K562 (cell line): ENCODE results near the gene MRPL30. TPM values are rescaled to one million over a fixed set of nuclear protein-coding genes. Genes with fewer than 3 reads are reported as not detected.

Source experiments
- CREBBP ChIP-seq: IDR thresholded peaks from one replicate; pipeline ENCODE4 v1.6.1; 2012; ENCODE audit warnings: low read depth, mild to moderate bottlenecking, control low read depth, inconsistent platforms, low read length
- ESRRB ChIP-seq: fragments of 250-450 bp; sonication (Bioruptor Pico); IDR thresholded peaks from 2 replicates; pipeline ENCODE4 v1.5.0; 2020; ENCODE audit warnings: mild to moderate bottlenecking, moderate library complexity, borderline replicate concordance
- HDAC1 ChIP-seq, 2 experiments: fragments of 450-650 bp; IDR thresholded peaks; 2 replicates each; pipeline ENCODE4 v1.6.1; 2016 to 2017; ENCODE audit warnings: inconsistent platforms in 1 of 2, mild to moderate bottlenecking in 1 of 2, moderate library complexity in 1 of 2
- NFXL1 ChIP-seq: fragments of 450-650 bp; formaldehyde crosslinking; IDR thresholded peaks from 2 replicates; pipeline ENCODE4 v1.4.0; 2021; ENCODE audit warnings: mild to moderate bottlenecking
- NR3C1 ChIP-seq: sonication (generic); formaldehyde crosslinking; IDR thresholded peaks from 2 replicates; pipeline ENCODE4 v1.8.1; 2022; ENCODE audit warnings: missing genetic modification reagents
- RCOR1 ChIP-seq, 2 experiments: IDR thresholded peaks; 2 replicates each; pipeline ENCODE4 v1.6.1; 2012; ENCODE audit warnings: low read depth in 2 of 2, low read length in 2 of 2, borderline replicate concordance in 1 of 2, improper control_type of control experiment in 1 of 2
- SNIP1 ChIP-seq: fragments of 450-650 bp; IDR thresholded peaks from 2 replicates; pipeline ENCODE4 v1.7.1; 2017; ENCODE audit warnings: low read depth, mild to moderate bottlenecking
- ZKSCAN8 ChIP-seq: fragments of 200-800 bp; sonication (Bioruptor generic); IDR thresholded peaks from 2 replicates; pipeline ENCODE4 v1.6.1; 2016; ENCODE audit warnings: missing genetic modification characterization, missing compliant biosample characterization
- ZNF408 ChIP-seq: fragments of 250-450 bp; sonication (Bioruptor Pico); IDR thresholded peaks from 2 replicates; pipeline ENCODE4 v1.4.0; 2020; ENCODE audit warnings: low read depth, mild to moderate bottlenecking, moderate library complexity
- ZNF507 ChIP-seq: conservative IDR thresholded peaks from 2 replicates; pipeline ENCODE4 v1.6.1; 2017; ENCODE audit warnings: missing genetic modification characterization, missing compliant biosample characterization
- polyA plus RNA-seq, 8 experiments: library from polyadenylated mRNA; depleted of rRNA in 4 of 8; stranded (reverse) in 5 of 8; unstranded in 3 of 8; fragments of >200 nt; fragmentation: Nextera tagmentation in 2 of 8; fragmentation: Illumina TruSeq in 1 of 8; extraction: Ambion mirVana in 2 of 8; extraction: Trizol in 1 of 8; gene quantifications; 2 replicates each; pipeline versions ENCODE4 v1.2.1 to v1.2.3, GENCODE V29; 2011 to 2014; ENCODE audit warnings: inconsistent platforms in 1 of 8, missing spikeins in 1 of 8
- total RNA-seq, 7 experiments: library from RNA; depleted of rRNA in 6 of 7; stranded (reverse); fragments of >200 nt in 6 of 7; fragmentation: Illumina TruSeq in 2 of 7; extraction: Trizol in 2 of 7; gene quantifications; 2 replicates each; pipeline versions ENCODE4 v1.2.1 to v1.2.3, GENCODE V29; 2011 to 2021; ENCODE audit warnings: low replicate concordance in 1 of 7
- TF ChIP-seq, protein P1 (sequence below): fragments of 450-650 bp; IDR thresholded peaks from 2 replicates; pipeline ENCODE4 v1.7.0; 2016; ENCODE audit warnings: borderline replicate concordance
- TF ChIP-seq, protein P2 (sequence below): fragments of 200-800 bp; sonication (Bioruptor generic); IDR thresholded peaks from 2 replicates; pipeline ENCODE4 v1.6.1; 2016; ENCODE audit warnings: missing genetic modification characterization, missing compliant biosample characterization
- TF ChIP-seq, protein P3 (sequence below): fragments of 450-650 bp; formaldehyde crosslinking; IDR thresholded peaks from 2 replicates; pipeline ENCODE4 v1.4.0; 2022; ENCODE audit warnings: mild to moderate bottlenecking, moderate library complexity
- TF ChIP-seq, protein P4 (sequence below): fragments of 200-800 bp; sonication (Bioruptor generic); IDR thresholded peaks from 2 replicates; pipeline ENCODE4 v1.6.1; 2017; ENCODE audit warnings: missing genetic modification characterization, missing compliant biosample characterization

The MRPL30 gene
- total and polyA plus RNA-seq, 9 of the 15 experiments (the other 6 are each of a cell fraction or from before 2014, with no cell fraction given) = 63.3 to 130 (median 87.0) TPM

DNA sequence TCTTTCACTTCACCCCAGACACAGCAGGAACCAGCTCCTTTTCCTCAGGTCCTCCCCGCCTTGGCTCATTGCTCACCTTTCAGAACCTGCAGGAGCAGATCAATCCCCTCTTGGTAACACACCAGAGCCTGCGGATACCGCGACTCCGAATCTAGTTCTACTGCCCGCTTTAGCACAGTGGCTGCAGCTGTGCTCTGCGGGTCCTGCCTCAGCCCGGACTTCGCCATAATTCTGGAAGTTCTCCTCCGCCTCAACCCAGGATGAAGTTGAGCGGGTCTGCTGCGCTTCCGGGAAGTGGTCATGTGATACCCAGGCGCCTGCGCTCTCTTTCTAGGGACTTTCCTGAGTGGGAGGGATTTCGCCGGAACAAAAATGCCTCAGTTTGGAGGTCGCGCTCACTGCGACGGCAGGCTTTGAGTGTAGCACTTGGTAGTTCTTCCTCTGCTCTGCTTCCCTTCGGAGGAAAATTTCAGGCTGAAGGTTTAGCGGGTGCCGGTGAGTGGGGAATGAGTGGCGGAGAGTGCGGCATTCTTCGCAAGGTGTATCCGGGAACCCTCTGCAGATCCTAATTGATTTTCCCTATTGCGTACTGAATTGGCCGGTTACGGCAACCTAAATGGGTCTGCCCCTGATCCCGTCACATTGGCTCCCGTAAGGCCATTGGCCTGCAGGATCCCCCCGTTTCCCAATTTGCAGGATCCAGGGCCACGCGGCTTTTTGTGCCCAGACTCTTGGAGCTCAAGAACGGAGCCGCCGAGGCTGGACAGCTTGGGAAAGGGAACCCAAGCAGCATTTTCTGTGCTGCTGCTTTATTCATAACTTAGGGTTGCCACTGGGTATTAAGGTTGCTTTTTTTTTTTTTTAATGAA, at the start of gene MRPL30, which contains the start of gene MITD1 (continued):
- TF ChIP-seq, protein P1, sequence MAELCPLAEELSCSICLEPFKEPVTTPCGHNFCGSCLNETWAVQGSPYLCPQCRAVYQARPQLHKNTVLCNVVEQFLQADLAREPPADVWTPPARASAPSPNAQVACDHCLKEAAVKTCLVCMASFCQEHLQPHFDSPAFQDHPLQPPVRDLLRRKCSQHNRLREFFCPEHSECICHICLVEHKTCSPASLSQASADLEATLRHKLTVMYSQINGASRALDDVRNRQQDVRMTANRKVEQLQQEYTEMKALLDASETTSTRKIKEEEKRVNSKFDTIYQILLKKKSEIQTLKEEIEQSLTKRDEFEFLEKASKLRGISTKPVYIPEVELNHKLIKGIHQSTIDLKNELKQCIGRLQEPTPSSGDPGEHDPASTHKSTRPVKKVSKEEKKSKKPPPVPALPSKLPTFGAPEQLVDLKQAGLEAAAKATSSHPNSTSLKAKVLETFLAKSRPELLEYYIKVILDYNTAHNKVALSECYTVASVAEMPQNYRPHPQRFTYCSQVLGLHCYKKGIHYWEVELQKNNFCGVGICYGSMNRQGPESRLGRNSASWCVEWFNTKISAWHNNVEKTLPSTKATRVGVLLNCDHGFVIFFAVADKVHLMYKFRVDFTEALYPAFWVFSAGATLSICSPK = no peak
- TF ChIP-seq ZNF408 (CRISPR knock-in tag) (no peak), ZKSCAN8 (peak; percentile 58; the same call in 1 of the 2 replicates), SNIP1 (no peak), NR3C1 (CRISPR knock-in tag) (no peak), RCOR1 (IDR thresholded peaks at IDR 0.05; ENCODE audit: borderline replicate concordance in 1 of 2, low read depth in 2 of 2, low read length in 2 of 2) (peak in 1 of 2 experiments; percentile 83; a peak in 2 of 4 replicates), CREBBP (no peak), ESRRB (CRISPR knock-in tag) (no peak), ZNF507 (no peak), NFXL1 (CRISPR knock-in tag) (no peak), HDAC1 (IDR thresholded peaks at IDR 0.05) (peak; percentile 72 to 95; a peak in 3 of 4 replicates)
- TF ChIP-seq, protein P2, sequence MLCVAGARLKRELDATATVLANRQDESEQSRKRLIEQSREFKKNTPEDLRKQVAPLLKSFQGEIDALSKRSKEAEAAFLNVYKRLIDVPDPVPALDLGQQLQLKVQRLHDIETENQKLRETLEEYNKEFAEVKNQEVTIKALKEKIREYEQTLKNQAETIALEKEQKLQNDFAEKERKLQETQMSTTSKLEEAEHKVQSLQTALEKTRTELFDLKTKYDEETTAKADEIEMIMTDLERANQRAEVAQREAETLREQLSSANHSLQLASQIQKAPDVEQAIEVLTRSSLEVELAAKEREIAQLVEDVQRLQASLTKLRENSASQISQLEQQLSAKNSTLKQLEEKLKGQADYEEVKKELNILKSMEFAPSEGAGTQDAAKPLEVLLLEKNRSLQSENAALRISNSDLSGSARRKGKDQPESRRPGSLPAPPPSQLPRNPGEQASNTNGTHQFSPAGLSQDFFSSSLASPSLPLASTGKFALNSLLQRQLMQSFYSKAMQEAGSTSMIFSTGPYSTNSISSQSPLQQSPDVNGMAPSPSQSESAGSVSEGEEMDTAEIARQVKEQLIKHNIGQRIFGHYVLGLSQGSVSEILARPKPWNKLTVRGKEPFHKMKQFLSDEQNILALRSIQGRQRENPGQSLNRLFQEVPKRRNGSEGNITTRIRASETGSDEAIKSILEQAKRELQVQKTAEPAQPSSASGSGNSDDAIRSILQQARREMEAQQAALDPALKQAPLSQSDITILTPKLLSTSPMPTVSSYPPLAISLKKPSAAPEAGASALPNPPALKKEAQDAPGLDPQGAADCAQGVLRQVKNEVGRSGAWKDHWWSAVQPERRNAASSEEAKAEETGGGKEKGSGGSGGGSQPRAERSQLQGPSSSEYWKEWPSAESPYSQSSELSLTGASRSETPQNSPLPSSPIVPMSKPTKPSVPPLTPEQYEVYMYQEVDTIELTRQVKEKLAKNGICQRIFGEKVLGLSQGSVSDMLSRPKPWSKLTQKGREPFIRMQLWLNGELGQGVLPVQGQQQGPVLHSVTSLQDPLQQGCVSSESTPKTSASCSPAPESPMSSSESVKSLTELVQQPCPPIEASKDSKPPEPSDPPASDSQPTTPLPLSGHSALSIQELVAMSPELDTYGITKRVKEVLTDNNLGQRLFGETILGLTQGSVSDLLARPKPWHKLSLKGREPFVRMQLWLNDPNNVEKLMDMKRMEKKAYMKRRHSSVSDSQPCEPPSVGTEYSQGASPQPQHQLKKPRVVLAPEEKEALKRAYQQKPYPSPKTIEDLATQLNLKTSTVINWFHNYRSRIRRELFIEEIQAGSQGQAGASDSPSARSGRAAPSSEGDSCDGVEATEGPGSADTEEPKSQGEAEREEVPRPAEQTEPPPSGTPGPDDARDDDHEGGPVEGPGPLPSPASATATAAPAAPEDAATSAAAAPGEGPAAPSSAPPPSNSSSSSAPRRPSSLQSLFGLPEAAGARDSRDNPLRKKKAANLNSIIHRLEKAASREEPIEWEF (CRISPR knock-in tag) = no peak
- TF ChIP-seq, protein P3, sequence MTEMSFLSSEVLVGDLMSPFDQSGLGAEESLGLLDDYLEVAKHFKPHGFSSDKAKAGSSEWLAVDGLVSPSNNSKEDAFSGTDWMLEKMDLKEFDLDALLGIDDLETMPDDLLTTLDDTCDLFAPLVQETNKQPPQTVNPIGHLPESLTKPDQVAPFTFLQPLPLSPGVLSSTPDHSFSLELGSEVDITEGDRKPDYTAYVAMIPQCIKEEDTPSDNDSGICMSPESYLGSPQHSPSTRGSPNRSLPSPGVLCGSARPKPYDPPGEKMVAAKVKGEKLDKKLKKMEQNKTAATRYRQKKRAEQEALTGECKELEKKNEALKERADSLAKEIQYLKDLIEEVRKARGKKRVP (CRISPR knock-in tag) = no peak
- TF ChIP-seq, protein P4, sequence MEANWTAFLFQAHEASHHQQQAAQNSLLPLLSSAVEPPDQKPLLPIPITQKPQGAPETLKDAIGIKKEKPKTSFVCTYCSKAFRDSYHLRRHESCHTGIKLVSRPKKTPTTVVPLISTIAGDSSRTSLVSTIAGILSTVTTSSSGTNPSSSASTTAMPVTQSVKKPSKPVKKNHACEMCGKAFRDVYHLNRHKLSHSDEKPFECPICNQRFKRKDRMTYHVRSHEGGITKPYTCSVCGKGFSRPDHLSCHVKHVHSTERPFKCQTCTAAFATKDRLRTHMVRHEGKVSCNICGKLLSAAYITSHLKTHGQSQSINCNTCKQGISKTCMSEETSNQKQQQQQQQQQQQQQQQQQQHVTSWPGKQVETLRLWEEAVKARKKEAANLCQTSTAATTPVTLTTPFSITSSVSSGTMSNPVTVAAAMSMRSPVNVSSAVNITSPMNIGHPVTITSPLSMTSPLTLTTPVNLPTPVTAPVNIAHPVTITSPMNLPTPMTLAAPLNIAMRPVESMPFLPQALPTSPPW (CRISPR knock-in tag) = peak; percentile 59
